ENCODE measurements around the gene ARID1B. TPM values are rescaled to one million over a fixed set of nuclear protein-coding genes. Genes with fewer than 3 reads are reported as not detected.
A peak's percentile ranks its signal among the peaks of the same experiment; 100 is the strongest.

Gene ARID1B
- total RNA-seq, result 10 to 100 TPM; 42.5 to 43.2 TPM

DNA sequence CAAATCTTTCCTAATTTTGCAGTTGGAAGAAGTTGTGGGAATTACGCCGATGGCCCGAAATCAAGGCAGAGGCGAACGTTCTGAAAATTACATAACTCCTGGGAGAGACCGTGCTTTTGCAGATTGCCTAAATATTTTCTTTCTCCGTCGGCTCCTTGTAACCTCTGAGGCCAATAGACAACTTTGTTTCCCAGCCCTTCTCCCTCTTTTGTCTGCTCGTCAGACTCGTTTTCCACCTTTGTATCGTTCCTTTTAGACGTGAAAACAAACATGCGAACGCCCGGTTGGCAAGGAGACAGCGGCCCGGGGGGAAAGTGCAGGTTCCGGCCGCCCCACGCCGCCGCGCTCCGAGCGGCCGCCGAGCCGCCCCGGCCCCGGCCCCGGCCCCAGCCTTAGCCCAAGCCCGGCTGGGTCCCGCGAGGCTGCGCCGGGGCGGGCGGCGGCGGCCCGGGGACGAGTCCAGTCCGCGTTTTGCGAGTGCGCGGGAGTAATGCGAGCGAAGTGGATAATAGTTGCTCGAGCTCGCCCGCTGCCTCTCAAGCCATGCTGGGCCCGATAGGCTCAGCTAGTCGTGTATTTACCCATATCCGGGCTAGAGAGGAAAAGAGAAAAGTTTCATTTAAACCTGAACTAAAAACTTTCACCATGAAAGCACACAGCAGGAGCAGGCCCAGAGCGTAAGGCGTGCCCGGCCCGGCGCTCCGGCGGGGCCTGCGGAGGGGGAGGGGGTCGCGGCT is at the start of gene ARID1B:
Gene ARID1B, plus strand, starts transcription at position 539 of the 737 bp plus-strand sequence. CDS start 303 bp downstream, outside the sequence.
- CTCF ChIA-PET, result no interaction called here
- peak within 1 kb of the TSS; percentile 87 for H3K4me3 Mint-ChIP-seq
- peaks cover 14% of the 10 kb centered on the region for H3K4me1 Mint-ChIP-seq (ENCODE audit: low read depth)
- peak within 1 kb of the TSS; percentile 99 for H3K27ac Mint-ChIP-seq
- intact Hi-C loops (cut with micrococcal nuclease), result loop anchor here (1.0 to 5.0 kb wide), 5 partner anchors 90 to 495 kb away; no protein-coding TSS in a partner anchor
- no peaks in the 10 kb centered on the region for H3K27me3 Mint-ChIP-seq (ENCODE audit: low read depth)
- peak; percentile 71 for DNase-seq
- peaks cover 5% of the 10 kb centered on the region for H3K36me3 Mint-ChIP-seq (ENCODE audit: low read depth)
- H3K9me3 Mint-ChIP-seq, result no peaks in the 10 kb centered on the region

DNA sequence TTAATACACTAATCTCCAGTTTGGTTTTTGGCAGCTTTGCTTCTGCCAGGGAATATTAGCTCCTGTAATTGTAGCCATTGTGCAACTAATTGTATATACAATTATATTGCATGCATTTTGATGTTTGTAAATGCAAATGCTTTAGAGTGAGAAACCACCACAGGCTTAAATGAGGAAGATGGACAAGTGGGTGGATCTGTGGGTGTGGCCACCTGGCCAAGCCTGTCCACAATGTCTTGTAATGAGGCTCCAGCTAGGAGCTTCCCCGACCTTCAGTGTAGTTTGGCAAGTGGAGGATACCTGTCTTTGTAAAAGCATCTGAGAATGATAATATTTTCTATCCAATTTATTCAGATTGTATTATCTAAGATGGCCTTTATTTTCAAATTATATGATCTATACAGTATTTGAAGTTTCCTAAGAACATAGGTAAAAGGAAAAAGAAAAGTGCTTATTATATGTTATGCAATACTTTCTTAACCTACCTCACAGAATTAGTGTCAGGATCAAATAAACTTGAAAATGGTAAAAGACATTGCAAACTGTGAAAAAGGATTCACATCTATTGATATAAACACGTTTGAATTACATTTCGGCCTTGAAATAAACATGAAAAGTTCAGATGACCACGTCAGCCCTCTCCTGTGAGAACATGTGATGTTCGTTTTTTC is 49.3 kb upstream of the ARID1B start:
- Mint-ChIP-seq H3K36me3 (ENCODE audit: low read depth) (no peaks in the 10 kb centered on the region), H3K9me3 (no peaks in the 10 kb centered on the region), H3K27ac (no peak overlapping the region), H3K4me3 (no peak overlapping the region), H3K27me3 (ENCODE audit: low read depth) (no peaks in the 10 kb centered on the region), H3K4me1 (ENCODE audit: low read depth) (no peaks in the 10 kb centered on the region)
- CTCF ChIA-PET, result interaction anchor here (0.6 to 1.0 kb wide), 2 partner anchors 9 to 11 kb away, joined by 4 to 6 read pairs; no protein-coding TSS in a partner anchor
- DNase-seq, result no peak
- intact Hi-C loops (cut with micrococcal nuclease), result no loop called here

- H3K36me3 Mint-ChIP-seq (ENCODE audit: low read depth), result no peaks in the 10 kb centered on the region
- H3K27me3 Mint-ChIP-seq (ENCODE audit: low read depth), result no peaks in the 10 kb centered on the region
- DNase-seq, result no peak
- H3K4me3 Mint-ChIP-seq, result no peak overlapping the region
- H3K27ac Mint-ChIP-seq, result no peak overlapping the region
- no peaks in the 10 kb centered on the region for H3K4me1 Mint-ChIP-seq (ENCODE audit: low read depth)
- intact Hi-C loops (cut with micrococcal nuclease), result no loop called here
- CTCF ChIA-PET, result no interaction called here
- H3K9me3 Mint-ChIP-seq, result no peaks in the 10 kb centered on the region
These were observed 47.9 kb upstream of the ARID1B start for GRCh38 chr6:156729248-156729647.

DNA sequence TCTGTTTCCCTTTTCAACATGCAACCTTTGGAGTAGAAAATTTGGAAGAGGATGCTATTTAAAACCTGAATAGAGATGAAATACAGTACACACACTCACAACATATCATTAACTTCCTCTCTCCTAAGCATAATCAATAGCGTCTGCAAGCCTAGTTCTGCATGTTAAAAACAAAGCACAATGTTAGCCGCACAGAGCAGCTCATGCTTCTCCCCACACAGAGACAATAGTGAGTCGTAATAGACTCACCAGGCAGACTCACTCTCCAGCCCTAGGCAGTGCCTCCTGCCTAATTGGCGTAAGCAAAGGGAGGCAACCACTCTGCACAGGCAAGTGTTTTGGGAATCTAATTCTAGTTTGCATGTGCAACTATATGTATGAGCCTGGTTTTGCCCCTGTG is 45.8 kb upstream of the ARID1B start:
- no peaks in the 10 kb centered on the region for H3K9me3 Mint-ChIP-seq
- H3K27ac Mint-ChIP-seq, result no peak overlapping the region
- no peaks in the 10 kb centered on the region for H3K27me3 Mint-ChIP-seq (ENCODE audit: low read depth)
- intact Hi-C loops (cut with micrococcal nuclease), result no loop called here
- DNase-seq, result peak; percentile 12
- CTCF ChIA-PET, result no interaction called here
- no peak overlapping the region for H3K4me3 Mint-ChIP-seq
- no peaks in the 10 kb centered on the region for H3K4me1 Mint-ChIP-seq (ENCODE audit: low read depth)
- no peaks in the 10 kb centered on the region for H3K36me3 Mint-ChIP-seq (ENCODE audit: low read depth)

GRCh38 chr6:156735751-156736150 is 41.4 kb upstream of the ARID1B start:
- Mint-ChIP-seq H3K27me3 (ENCODE audit: low read depth) (no peaks in the 10 kb centered on the region), H3K9me3 (peaks cover 10% of the 10 kb centered on the region), H3K4me3 (no peak overlapping the region), H3K36me3 (ENCODE audit: low read depth) (peaks cover 7% of the 10 kb centered on the region), H3K4me1 (ENCODE audit: low read depth) (no peaks in the 10 kb centered on the region), H3K27ac (no peak overlapping the region)
- CTCF ChIA-PET, result no interaction called here
- DNase-seq, result no peak
- intact Hi-C loops (cut with micrococcal nuclease), result no loop called here

DNA sequence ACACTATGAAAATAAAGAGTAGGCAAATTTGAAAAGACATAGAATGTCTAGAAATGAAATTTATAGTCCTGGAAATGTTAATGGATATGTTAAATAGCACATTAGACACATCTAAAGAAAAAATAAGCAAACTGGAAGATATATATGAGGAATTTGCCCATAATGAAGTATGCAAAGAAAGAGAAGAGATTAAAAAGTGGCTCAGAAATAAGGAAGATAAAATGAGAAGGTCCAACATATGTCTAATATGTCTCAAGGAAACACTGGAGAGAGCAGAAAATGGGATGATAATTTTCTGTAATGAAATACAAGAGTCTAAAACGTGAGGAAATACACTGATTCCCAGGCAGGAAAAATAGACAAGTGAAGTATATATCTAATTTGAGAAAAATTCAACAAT is 36.6 kb upstream of the ARID1B start:
- Mint-ChIP-seq H3K36me3 (ENCODE audit: low read depth) (peaks cover 11% of the 10 kb centered on the region), H3K4me1 (ENCODE audit: low read depth) (peaks cover 5% of the 10 kb centered on the region), H3K4me3 (no peak overlapping the region), H3K9me3 (peaks cover 15% of the 10 kb centered on the region), H3K27me3 (ENCODE audit: low read depth) (peaks cover 2% of the 10 kb centered on the region), H3K27ac (no peak overlapping the region)
- intact Hi-C loops (cut with micrococcal nuclease), result loop anchor here (1.0 kb wide), 5 partner anchors 18 to 54 kb away; no protein-coding TSS in a partner anchor
- no peak for DNase-seq
- CTCF ChIA-PET, result no interaction called here

- intact Hi-C loops (cut with micrococcal nuclease), result loop anchor here (1.0 kb wide), 5 partner anchors 17 to 55 kb away; no protein-coding TSS in a partner anchor
These were observed 35.7 kb upstream of the ARID1B start for GRCh38 chr6:156741287-156742073.

GRCh38 chr6:156747715-156748114 is 29.5 kb upstream of the ARID1B start:
- DNase-seq, result no peak
- no peaks in the 10 kb centered on the region for H3K4me1 Mint-ChIP-seq (ENCODE audit: low read depth)
- H3K27ac Mint-ChIP-seq, result no peak overlapping the region
- H3K4me3 Mint-ChIP-seq, result no peak overlapping the region
- CTCF ChIA-PET, result interaction anchor here (0.7 kb wide), 1 partner anchor 89 kb away, joined by 3 read pairs; no protein-coding TSS in a partner anchor
- peaks cover 2% of the 10 kb centered on the region for H3K27me3 Mint-ChIP-seq (ENCODE audit: low read depth)
- H3K9me3 Mint-ChIP-seq, result no peaks in the 10 kb centered on the region
- intact Hi-C loops (cut with micrococcal nuclease), result no loop called here
- H3K36me3 Mint-ChIP-seq (ENCODE audit: low read depth), result no peaks in the 10 kb centered on the region

More at GRCh38 chr6:156741287-156742073, 35.7 kb upstream of the ARID1B start:
- Mint-ChIP-seq H3K4me1 (ENCODE audit: low read depth) (peaks cover 5% of the 10 kb centered on the region), H3K4me3 (peak overlapping the region; percentile 9), H3K9me3 (peaks cover 15% of the 10 kb centered on the region), H3K27me3 (ENCODE audit: low read depth) (peaks cover 2% of the 10 kb centered on the region), H3K36me3 (ENCODE audit: low read depth) (peaks cover 11% of the 10 kb centered on the region), H3K27ac (peak overlapping the region; percentile 89)
- CTCF ChIA-PET, result no interaction called here
- DNase-seq, result no peak

GRCh38 chr6:156748504-156748903 is 28.7 kb upstream of the ARID1B start:
- intact Hi-C loops (cut with micrococcal nuclease), result no loop called here
- CTCF ChIA-PET, result interaction anchor here (0.7 kb wide), 1 partner anchor 263 kb away, joined by 3 read pairs; no protein-coding TSS in a partner anchor

DNA sequence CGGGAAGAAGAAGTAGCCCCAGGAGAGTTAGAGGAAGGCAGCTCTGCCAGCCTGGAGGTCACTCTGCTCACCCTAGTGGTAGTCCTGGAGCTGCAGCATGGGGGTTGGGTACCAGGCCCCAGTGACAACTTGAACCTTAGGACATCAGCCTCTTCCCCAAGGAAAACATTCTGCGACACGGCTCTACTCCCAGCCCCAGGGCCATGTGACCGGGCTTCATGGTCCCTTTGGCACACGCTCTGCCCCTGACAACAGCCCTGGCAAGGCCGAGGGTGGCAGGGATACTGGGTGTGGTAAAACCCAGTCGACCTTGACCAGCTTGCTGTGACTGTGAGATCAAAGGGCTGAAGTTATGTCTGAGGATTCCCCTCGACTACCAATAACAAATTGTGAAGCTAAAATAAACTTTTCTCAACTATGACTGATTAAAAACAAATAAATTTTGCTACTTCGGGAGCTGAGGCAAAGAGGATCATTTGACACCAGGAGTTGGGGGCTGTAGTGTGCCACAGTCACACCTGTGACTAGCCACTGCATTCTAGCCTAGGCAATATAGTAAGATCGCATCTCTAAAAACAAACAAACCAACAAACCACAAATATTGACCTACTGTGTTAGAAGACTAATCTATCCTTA is 24.4 kb upstream of the ARID1B start:
- H3K27ac Mint-ChIP-seq, result no peak overlapping the region
- intact Hi-C loops (cut with micrococcal nuclease), result no loop called here
- CTCF ChIA-PET, result interaction anchor here (0.9 kb wide), 1 partner anchor 17 kb away, joined by 4 read pairs; no protein-coding TSS in a partner anchor
- no peak overlapping the region for H3K4me3 Mint-ChIP-seq
- no peaks in the 10 kb centered on the region for H3K27me3 Mint-ChIP-seq (ENCODE audit: low read depth)
- DNase-seq, result no peak
- H3K9me3 Mint-ChIP-seq, result no peaks in the 10 kb centered on the region
- H3K4me1 Mint-ChIP-seq (ENCODE audit: low read depth), result no peaks in the 10 kb centered on the region
- no peaks in the 10 kb centered on the region for H3K36me3 Mint-ChIP-seq (ENCODE audit: low read depth)

More at GRCh38 chr6:156748504-156748903, 28.7 kb upstream of the ARID1B start:
- H3K27ac Mint-ChIP-seq, result no peak overlapping the region
- peaks cover 2% of the 10 kb centered on the region for H3K27me3 Mint-ChIP-seq (ENCODE audit: low read depth)
- no peak for DNase-seq
- H3K4me3 Mint-ChIP-seq, result no peak overlapping the region
- H3K4me1 Mint-ChIP-seq (ENCODE audit: low read depth), result no peaks in the 10 kb centered on the region
- no peaks in the 10 kb centered on the region for H3K36me3 Mint-ChIP-seq (ENCODE audit: low read depth)
- H3K9me3 Mint-ChIP-seq, result no peaks in the 10 kb centered on the region

GRCh38 chr6:156756630-156757610 is 20.3 kb upstream of the ARID1B start:
- Mint-ChIP-seq H3K36me3 (ENCODE audit: low read depth) (no peaks in the 10 kb centered on the region), H3K9me3 (no peaks in the 10 kb centered on the region), H3K4me1 (ENCODE audit: low read depth) (peaks cover 2% of the 10 kb centered on the region), H3K27ac (no peak overlapping the region), H3K4me3 (no peak overlapping the region), H3K27me3 (ENCODE audit: low read depth) (no peaks in the 10 kb centered on the region)
- CTCF ChIA-PET, result interaction anchor here (0.6 kb wide), 1 partner anchor 290 kb away, joined by 3 read pairs; no protein-coding TSS in a partner anchor
- intact Hi-C loops (cut with micrococcal nuclease), result no loop called here
- no peak for DNase-seq

All from activated naive CD4-positive, alpha-beta T cell treated with anti-CD3 and anti-CD28 coated beads for 36 hours (primary cell).